MCF 10A (cell line): ENCODE data around the gene CSF1R. TPM values are rescaled to one million over a fixed set of nuclear protein-coding genes. Genes with fewer than 3 reads are reported as not detected.

Experiments
- BruUV-seq: library from RNA; stranded (reverse); fragments of 400-500 nt; replicated peaks from 2 replicates; lab custom pipeline; 2021; lab: Mats Ljungman, UMichigan
- CTCF ChIA-PET: fragments of 300-600 bp; sonication (Branson Sonifier 250); formaldehyde crosslinking; extraction: SDS; loops from one replicate; lab custom pipeline; 2021; ENCODE audit warnings: antibody characterized with exemption, inconsistent platforms; lab: Yijun Ruan, JAX
- POLR2A ChIA-PET: fragments of 300-600, 350-650 bp; sonication (Branson Sonifier 250); formaldehyde crosslinking; extraction: SDS; loops from one replicate; lab custom pipeline; 2020; ENCODE audit warnings: antibody characterized with exemption, inconsistent platforms; lab: Yijun Ruan, JAX
- DNase-seq: peaks from one replicate; pipeline ENCODE4 v3.0.0-alpha.2; 2018; ENCODE audit not compliant: unreplicated experiment
- H3K27ac Mint-ChIP-seq: one replicate; pipeline ENCODE4 v1.8.0; 2022; ENCODE audit warnings: mild to moderate bottlenecking, low read depth, mixed read lengths; ENCODE audit not compliant: unreplicated experiment
- H3K27me3 Mint-ChIP-seq: one replicate; pipeline ENCODE4 v1.8.0; 2022; ENCODE audit warnings: mixed read lengths; ENCODE audit not compliant: insufficient read depth, unreplicated experiment
- H3K36me3 Mint-ChIP-seq: one replicate; pipeline ENCODE4 v1.8.0; 2022; ENCODE audit warnings: mild to moderate bottlenecking, moderate library complexity, mixed read lengths; ENCODE audit not compliant: insufficient read depth, unreplicated experiment
- H3K4me1 Mint-ChIP-seq: one replicate; pipeline ENCODE4 v1.8.0; 2022; ENCODE audit warnings: mixed read lengths; ENCODE audit not compliant: insufficient read depth, unreplicated experiment
- H3K4me3 Mint-ChIP-seq: one replicate; pipeline ENCODE4 v1.8.0; 2022; ENCODE audit warnings: mild to moderate bottlenecking, moderate library complexity, mixed read lengths; ENCODE audit not compliant: unreplicated experiment
- H3K9me3 Mint-ChIP-seq: one replicate; pipeline ENCODE4 v1.8.0; 2022; ENCODE audit warnings: mixed read lengths; ENCODE audit not compliant: unreplicated experiment
- intact Hi-C: fragments of 100-400 bp; cut with micrococcal nuclease; formaldehyde crosslinking; loops from 2 replicates; pipeline ENCODE4 v1.14.1; 2022
- total RNA-seq: library from RNA; stranded (reverse); gene quantifications from 2 replicates; pipeline ENCODE4 v1.2.3, GENCODE V29; 2022
- TF ChIP-seq, protein P1 (sequence below): fragments of 200-600 bp; IDR thresholded peaks from one replicate; pipeline ENCODE4 v1.8.0; 2022; ENCODE audit warnings: antibody characterized with exemption, mild to moderate bottlenecking; ENCODE audit not compliant: unreplicated experiment

The CSF1R gene
- total RNA-seq, 1 experiment from 2014 or later = 1.6 TPM

- CTCF ChIA-PET = interaction anchor here (0.5 to 3.2 kb wide), 9 partner anchors 18 to 884 kb away, joined by 3 to 32 read pairs (median 4); no protein-coding TSS in a partner anchor
- Mint-ChIP-seq H3K4me1 (peaks cover 46% of the 10 kb centered on the region), H3K4me3 (no peak overlapping the region), H3K27ac (no peak overlapping the region), H3K27me3 (no peaks in the 10 kb centered on the region), H3K9me3 (no peaks in the 10 kb centered on the region), H3K36me3 (no peaks in the 10 kb centered on the region)
- DNase-seq = no peak
- POLR2A ChIA-PET = interaction anchor here (0.9 to 2.5 kb wide), 2 partner anchors 11 to 89 kb away, joined by 4 to 16 read pairs; no protein-coding TSS in a partner anchor
- no TSS peak for BruUV-seq
- TF ChIP-seq, protein P1, sequence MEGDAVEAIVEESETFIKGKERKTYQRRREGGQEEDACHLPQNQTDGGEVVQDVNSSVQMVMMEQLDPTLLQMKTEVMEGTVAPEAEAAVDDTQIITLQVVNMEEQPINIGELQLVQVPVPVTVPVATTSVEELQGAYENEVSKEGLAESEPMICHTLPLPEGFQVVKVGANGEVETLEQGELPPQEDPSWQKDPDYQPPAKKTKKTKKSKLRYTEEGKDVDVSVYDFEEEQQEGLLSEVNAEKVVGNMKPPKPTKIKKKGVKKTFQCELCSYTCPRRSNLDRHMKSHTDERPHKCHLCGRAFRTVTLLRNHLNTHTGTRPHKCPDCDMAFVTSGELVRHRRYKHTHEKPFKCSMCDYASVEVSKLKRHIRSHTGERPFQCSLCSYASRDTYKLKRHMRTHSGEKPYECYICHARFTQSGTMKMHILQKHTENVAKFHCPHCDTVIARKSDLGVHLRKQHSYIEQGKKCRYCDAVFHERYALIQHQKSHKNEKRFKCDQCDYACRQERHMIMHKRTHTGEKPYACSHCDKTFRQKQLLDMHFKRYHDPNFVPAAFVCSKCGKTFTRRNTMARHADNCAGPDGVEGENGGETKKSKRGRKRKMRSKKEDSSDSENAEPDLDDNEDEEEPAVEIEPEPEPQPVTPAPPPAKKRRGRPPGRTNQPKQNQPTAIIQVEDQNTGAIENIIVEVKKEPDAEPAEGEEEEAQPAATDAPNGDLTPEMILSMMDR = no peak
- intact Hi-C loops = loop anchor here (5.0 to 10.0 kb wide), 2 partner anchors 74 to 476 kb away; no protein-coding TSS in a partner anchor
Measured at GRCh38 chr5:150111122-150111521, 24.8 kb upstream of the CSF1R start.

DNA sequence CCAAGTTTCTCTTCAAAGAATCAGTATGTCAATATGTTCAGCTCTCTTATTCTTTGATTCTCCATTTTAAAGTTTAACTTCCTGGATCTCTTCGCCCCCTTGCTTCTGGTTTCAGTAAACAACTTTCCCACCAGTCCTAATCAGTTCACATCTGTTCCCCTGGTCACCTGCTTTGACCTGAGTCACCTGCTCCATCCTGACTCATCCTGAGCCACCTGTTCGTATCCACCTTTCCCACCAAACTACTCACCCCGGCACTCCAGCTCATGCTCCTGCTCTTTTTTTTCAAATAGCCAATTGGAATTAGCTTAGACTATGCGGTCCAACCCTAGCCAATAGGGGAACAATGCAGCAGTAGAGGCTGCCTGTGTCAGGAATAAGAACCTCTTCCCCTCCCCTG is 23.6 kb upstream of the CSF1R start:
- DNase-seq = peak; percentile 26
- intact Hi-C loops = loop anchor here (5.0 to 10.0 kb wide), 2 partner anchors 73 to 475 kb away; no protein-coding TSS in a partner anchor
- POLR2A ChIA-PET = interaction anchor here (0.9 kb wide), 1 partner anchor 104 kb away, joined by 3 read pairs; no protein-coding TSS in a partner anchor
- Mint-ChIP-seq H3K4me3 (no peak overlapping the region), H3K36me3 (no peaks in the 10 kb centered on the region), H3K4me1 (peaks cover 46% of the 10 kb centered on the region), H3K27me3 (no peaks in the 10 kb centered on the region), H3K9me3 (no peaks in the 10 kb centered on the region), H3K27ac (no peak overlapping the region)
- TF ChIP-seq, protein P1 = no peak
- CTCF ChIA-PET = interaction anchor here (0.6 to 1.2 kb wide), 3 partner anchors 13 to 155 kb away, joined by 3 to 4 read pairs (median 3); no protein-coding TSS in a partner anchor
- no TSS peak for BruUV-seq

DNA sequence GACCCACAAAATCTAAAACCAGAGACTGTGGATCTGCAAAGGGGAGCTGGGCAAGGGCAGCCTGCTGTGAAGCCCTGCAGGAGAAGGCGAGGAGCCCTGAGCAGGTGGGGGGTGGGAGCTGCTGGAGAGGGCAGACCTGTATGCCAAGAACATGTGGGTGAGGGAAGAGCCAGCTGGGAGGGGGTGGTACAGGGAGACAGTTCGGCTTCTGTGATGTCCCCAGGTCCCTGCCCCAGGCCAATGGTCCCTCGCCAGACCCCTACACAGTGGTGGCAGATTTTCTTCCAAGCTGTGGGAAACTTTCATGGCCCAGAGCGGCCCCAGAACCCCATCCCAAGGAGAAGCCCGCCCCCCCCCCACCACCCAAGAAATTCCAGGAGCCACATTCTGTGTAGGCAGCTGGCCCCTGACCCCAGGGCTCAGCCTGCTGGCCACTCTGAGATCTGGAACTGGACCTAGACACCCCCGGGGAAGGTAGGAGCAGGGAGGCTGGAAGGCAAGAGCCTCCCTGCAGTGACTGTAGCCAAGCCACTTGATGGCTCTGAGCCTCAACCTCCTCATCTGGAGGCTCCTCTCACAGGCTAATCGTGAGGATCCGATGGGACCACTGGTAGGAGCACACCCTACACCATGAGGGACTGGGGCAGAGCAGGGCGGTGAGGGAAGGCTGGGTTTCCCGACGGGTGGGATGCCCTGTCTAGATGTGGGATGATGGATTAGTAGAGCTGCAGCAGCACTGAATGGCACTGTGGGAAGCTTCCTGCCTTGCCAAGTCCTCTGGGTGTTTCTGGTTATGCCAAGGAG is 22.6 kb upstream of the CSF1R start:
- H3K4me3 Mint-ChIP-seq = no peak overlapping the region
- no TSS peak for BruUV-seq
- CTCF ChIA-PET = interaction anchor here (0.6 to 1.5 kb wide), 6 partner anchors 9 to 129 kb away, joined by 3 to 4 read pairs (median 4); no protein-coding TSS in a partner anchor
- POLR2A ChIA-PET = interaction anchor here (0.6 to 0.9 kb wide), 2 partner anchors 103 to 1344 kb away, joined by 3 read pairs; no protein-coding TSS in a partner anchor
- intact Hi-C loops = no loop called here
- peaks cover 46% of the 10 kb centered on the region for H3K4me1 Mint-ChIP-seq
- no peaks in the 10 kb centered on the region for H3K27me3 Mint-ChIP-seq
- H3K36me3 Mint-ChIP-seq = no peaks in the 10 kb centered on the region
- TF ChIP-seq, protein P1 = no peak
- peak overlapping the region; percentile 94 for H3K27ac Mint-ChIP-seq
- no peaks in the 10 kb centered on the region for H3K9me3 Mint-ChIP-seq
- DNase-seq = no peak
